Tibial nerve (tissue), 4 donors: Measurements from ENCODE around the gene CYP26B1. TPM values are rescaled to one million over a fixed set of nuclear protein-coding genes. Genes with fewer than 3 reads are reported as not detected.

Experiments
- DNase-seq, 2 donors: peaks; one replicate each; pipeline ENCODE4 v3.0.0-alpha.2; 2019; ENCODE audit warnings: low spot score in 2 of 2
- H3K27ac ChIP-seq, 4 donors: fragments of 200-600 bp; sonication (generic) in 3 of 4; one replicate each; pipeline ENCODE4 v1.5.1; 2017 to 2019; ENCODE audit warnings: mild to moderate bottlenecking in 1 of 4
- H3K27me3 ChIP-seq, 2 donors: fragments of 200-600 bp; sonication (generic) in 1 of 2; one replicate each; pipeline versions ENCODE4 v1.5.1 to v1.6.0; 2017 to 2019
- H3K36me3 ChIP-seq, 3 donors: fragments of 200-600 bp; sonication (generic); one replicate each; pipeline ENCODE4 v1.5.1; 2018 to 2019
- H3K4me1 ChIP-seq, 4 donors: fragments of 200-600 bp; sonication (generic) in 3 of 4; one replicate each; pipeline ENCODE4 v1.5.1; 2017 to 2019
- H3K4me3 ChIP-seq, 4 donors: fragments of 200-600 bp; sonication (generic) in 3 of 4; one replicate each; pipeline ENCODE4 v1.5.1; 2017 to 2019; ENCODE audit warnings: mild to moderate bottlenecking in 1 of 4, moderate library complexity in 1 of 4
- H3K9me3 ChIP-seq, 4 donors: fragments of 200-600 bp; sonication (generic) in 3 of 4; one replicate each; pipeline ENCODE4 v1.5.1; 2017 to 2019
- EP300 ChIP-seq, 2 donors: sonication (generic); formaldehyde crosslinking; IDR thresholded peaks; one replicate each; pipeline ENCODE4 v1.6.1; 2017; ENCODE audit warnings: antibody characterized with exemption in 2 of 2, mild to moderate bottlenecking in 1 of 2
- POLR2A ChIP-seq, 2 donors: fragments of 450-650 bp; IDR thresholded peaks; one replicate each; pipeline ENCODE4 v1.6.1; 2017; ENCODE audit warnings: antibody characterized with exemption in 2 of 2, mild to moderate bottlenecking in 2 of 2, moderate library complexity in 2 of 2
- WGBS, 2 donors: methylation state at CpG; one replicate each; pipeline ENCODE4 v1.1.5; 2018; 5-methylcytosine and 5-hydroxymethylcytosine counted together
- total RNA-seq, 4 donors: library from RNA; depleted of rRNA; stranded (reverse); fragments of >200 nt; gene quantifications; one replicate each; pipeline ENCODE4 v1.1.0, GENCODE V29; 2016
- TF ChIP-seq, protein P1 (sequence below), 5 experiments: fragments of 200-600 bp in 3 of 5; fragments of 450-650 bp in 2 of 5; sonication (generic) in 3 of 5; IDR thresholded peaks; one replicate each; pipeline ENCODE4 v1.5.1; 2016 to 2019; ENCODE audit warnings: antibody characterized with exemption in 5 of 5, mild to moderate bottlenecking in 3 of 5, moderate library complexity in 2 of 5

CYP26B1 gene
- total RNA-seq, 4 donors from 2014 or later, result 14.4 to 37.7 (median 34.2) TPM

DNA sequence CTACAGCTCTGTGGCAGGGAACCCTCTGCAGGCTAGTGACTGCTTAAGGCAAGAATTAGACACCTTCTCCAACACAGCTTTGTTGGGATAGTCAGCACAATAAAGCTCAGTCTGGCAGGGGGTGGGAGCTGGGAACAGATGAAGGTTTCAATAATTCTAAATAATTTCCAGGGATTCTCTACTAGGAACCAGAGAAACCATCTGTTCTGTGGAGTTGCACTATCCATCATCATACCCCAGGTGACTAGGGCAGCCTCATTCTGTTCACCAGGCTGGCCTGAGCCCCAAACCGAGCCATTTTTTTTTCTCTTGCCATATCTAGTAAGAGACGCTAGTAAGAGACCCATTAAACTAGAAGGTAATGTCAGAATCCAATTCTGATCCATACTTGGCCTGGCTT, 35.8 kb upstream of the CYP26B1 start:
- Histone ChIP-seq H3K27ac (no peak overlapping the region), H3K9me3 (peaks cover 0 to 8% (median 0%) of the 10 kb centered on the region in 4 donors), H3K27me3 (no peaks in the 10 kb centered on the region), H3K36me3 (peaks cover 0 to 44% (median 0%) of the 10 kb centered on the region in 3 donors), H3K4me3 (no peak overlapping the region), H3K4me1 (peaks cover 0 to 5% (median 0%) of the 10 kb centered on the region in 4 donors)
- TF ChIP-seq EP300 (IDR thresholded peaks at IDR 0.05) (no peak), POLR2A (IDR thresholded peaks at IDR 0.05) (no peak)
- TF ChIP-seq, protein P1, sequence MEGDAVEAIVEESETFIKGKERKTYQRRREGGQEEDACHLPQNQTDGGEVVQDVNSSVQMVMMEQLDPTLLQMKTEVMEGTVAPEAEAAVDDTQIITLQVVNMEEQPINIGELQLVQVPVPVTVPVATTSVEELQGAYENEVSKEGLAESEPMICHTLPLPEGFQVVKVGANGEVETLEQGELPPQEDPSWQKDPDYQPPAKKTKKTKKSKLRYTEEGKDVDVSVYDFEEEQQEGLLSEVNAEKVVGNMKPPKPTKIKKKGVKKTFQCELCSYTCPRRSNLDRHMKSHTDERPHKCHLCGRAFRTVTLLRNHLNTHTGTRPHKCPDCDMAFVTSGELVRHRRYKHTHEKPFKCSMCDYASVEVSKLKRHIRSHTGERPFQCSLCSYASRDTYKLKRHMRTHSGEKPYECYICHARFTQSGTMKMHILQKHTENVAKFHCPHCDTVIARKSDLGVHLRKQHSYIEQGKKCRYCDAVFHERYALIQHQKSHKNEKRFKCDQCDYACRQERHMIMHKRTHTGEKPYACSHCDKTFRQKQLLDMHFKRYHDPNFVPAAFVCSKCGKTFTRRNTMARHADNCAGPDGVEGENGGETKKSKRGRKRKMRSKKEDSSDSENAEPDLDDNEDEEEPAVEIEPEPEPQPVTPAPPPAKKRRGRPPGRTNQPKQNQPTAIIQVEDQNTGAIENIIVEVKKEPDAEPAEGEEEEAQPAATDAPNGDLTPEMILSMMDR (IDR thresholded peaks at IDR 0.05), result no peak
- DNase-seq, result no peak
- 89 to 95% methylated on average over 2 of the region's 2 CpGs for WGBS, 2 donors

DNA sequence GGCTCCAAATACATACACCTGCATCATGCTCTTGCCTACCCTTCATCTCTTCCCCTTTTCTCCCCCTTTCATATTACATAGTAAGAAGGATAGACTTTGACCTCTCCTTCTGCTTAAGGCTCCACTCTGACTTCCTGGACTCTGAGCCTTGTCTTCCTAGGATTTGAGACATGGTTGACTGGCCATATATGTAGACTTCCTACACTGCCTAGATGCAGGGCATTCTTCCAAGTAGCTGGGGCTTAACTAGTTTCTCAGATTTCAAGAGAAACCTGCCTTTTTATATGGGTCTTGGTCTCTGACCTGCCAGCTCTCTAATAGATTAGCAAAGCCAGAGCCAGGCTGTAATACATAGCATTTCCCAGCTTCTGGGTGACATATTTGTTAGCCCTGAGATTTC, 35.4 kb upstream of the CYP26B1 start:
- DNase-seq, result no peak
- H3K9me3 ChIP-seq, result peaks cover 0 to 8% (median 0%) of the 10 kb centered on the region in 4 donors
- TF ChIP-seq, protein P1 (IDR thresholded peaks at IDR 0.05), result no peak
- TF ChIP-seq POLR2A (IDR thresholded peaks at IDR 0.05) (no peak), EP300 (IDR thresholded peaks at IDR 0.05) (no peak)

DNA sequence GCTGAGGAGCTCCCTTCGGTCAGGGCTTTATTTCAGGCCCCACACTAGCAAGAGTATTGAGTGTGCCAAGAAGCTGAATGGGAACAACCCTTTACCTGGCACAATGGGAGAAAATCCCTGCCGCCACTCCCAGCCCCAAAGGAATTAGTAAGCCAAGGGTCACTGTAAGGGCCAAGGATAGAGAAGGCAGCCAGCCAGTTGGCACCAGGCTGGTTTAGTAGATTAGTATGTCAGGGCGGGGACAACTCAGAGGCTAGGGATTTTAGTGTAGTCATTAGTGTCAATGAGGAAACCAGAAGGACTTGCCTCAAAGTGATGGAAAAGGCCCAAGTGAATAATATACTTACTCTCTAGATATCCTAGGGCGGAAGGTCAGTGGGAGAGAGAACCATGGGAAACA, 34.9 kb upstream of the CYP26B1 start:
- no peak for DNase-seq
- WGBS, 2 donors, result 79 to 87% methylated on average over 4 of the region's 4 CpGs
- H3K36me3 ChIP-seq, result peaks cover 0 to 48% (median 0%) of the 10 kb centered on the region in 3 donors
- peaks cover 0 to 5% (median 0%) of the 10 kb centered on the region in 4 donors for H3K4me1 ChIP-seq
- H3K9me3 ChIP-seq, result peaks cover 0 to 3% (median 0%) of the 10 kb centered on the region in 4 donors
- no peak overlapping the region for H3K27ac ChIP-seq
- TF ChIP-seq, protein P1 (IDR thresholded peaks at IDR 0.05), result no peak
- no peak for TF ChIP-seq EP300 (IDR thresholded peaks at IDR 0.05)
- TF ChIP-seq POLR2A (IDR thresholded peaks at IDR 0.05), result no peak
- H3K4me3 ChIP-seq, result no peak overlapping the region
- H3K27me3 ChIP-seq, result no peaks in the 10 kb centered on the region

More for the DNA sequence above, 35.4 kb upstream of the CYP26B1 start:
- Histone ChIP-seq H3K27me3 (no peaks in the 10 kb centered on the region), H3K36me3 (peaks cover 0 to 48% (median 0%) of the 10 kb centered on the region in 3 donors), H3K27ac (no peak overlapping the region), H3K4me1 (peaks cover 0 to 5% (median 0%) of the 10 kb centered on the region in 4 donors), H3K4me3 (no peak overlapping the region)

- no peaks in the 10 kb centered on the region for H3K9me3 ChIP-seq
- DNase-seq, result no peak
- TF ChIP-seq EP300 (IDR thresholded peaks at IDR 0.05), result no peak
- TF ChIP-seq, protein P1 (IDR thresholded peaks at IDR 0.05), result no peak
- TF ChIP-seq POLR2A (IDR thresholded peaks at IDR 0.05), result no peak
- H3K27ac ChIP-seq, result no peak overlapping the region
- peaks cover 0 to 5% (median 0%) of the 10 kb centered on the region in 4 donors for H3K4me1 ChIP-seq
- no peaks in the 10 kb centered on the region for H3K27me3 ChIP-seq
- H3K4me3 ChIP-seq, result no peak overlapping the region
- WGBS, 2 donors, result 84 to 89% methylated on average over 2 of the region's 2 CpGs
- H3K36me3 ChIP-seq, result peaks cover 0 to 49% (median 0%) of the 10 kb centered on the region in 3 donors
These were observed 34.0 kb upstream of the CYP26B1 start for GRCh38 chr2:72181616-72182015.

GRCh38 chr2:72180351-72180750, 32.7 kb upstream of the CYP26B1 start:
- no peaks in the 10 kb centered on the region for H3K9me3 ChIP-seq
- peaks cover 0 to 61% (median 0%) of the 10 kb centered on the region in 3 donors for H3K36me3 ChIP-seq
- no peak overlapping the region for H3K27ac ChIP-seq
- peaks cover 0 to 5% (median 0%) of the 10 kb centered on the region in 4 donors for H3K4me1 ChIP-seq
- 82 to 93% methylated on average over 1 of the region's 1 CpG for WGBS, 2 donors
- TF ChIP-seq EP300 (IDR thresholded peaks at IDR 0.05) (no peak), POLR2A (IDR thresholded peaks at IDR 0.05) (no peak)
- TF ChIP-seq, protein P1 (IDR thresholded peaks at IDR 0.05), result no peak
- H3K4me3 ChIP-seq, result no peak overlapping the region
- no peak for DNase-seq
- H3K27me3 ChIP-seq, result no peaks in the 10 kb centered on the region
